Upper lobe of left lung (tissue), 6 donors: ENCODE results near the gene TCEAL3. TPM values are rescaled to one million over a fixed set of nuclear protein-coding genes. Genes with fewer than 3 reads are reported as not detected.
"Not testable (repeated sequence)": the region's sequence is repeated elsewhere in the genome, so short reads cannot be mapped to it uniquely, and the experiment has no call there.

Experiments
- ATAC-seq, 2 donors: fragments of 200-7000 bp; cut with Tn5 transposase; one replicate each; pipeline ENCODE4 v1.9.1; 2022; ENCODE audit warnings: mild to moderate bottlenecking in 2 of 2, moderate library complexity in 2 of 2; ENCODE audit not compliant: low FRiP score in 2 of 2
- DNase-seq, 2 donors: peaks; one replicate each; pipeline ENCODE4 v3.0.0-alpha.2; 2019 to 2020
- H3K27ac ChIP-seq, 4 donors: fragments of 200-600 bp; sonication (generic); one replicate each; pipeline ENCODE4 v1.5.1; 2016 to 2019
- H3K27me3 ChIP-seq, 4 donors: fragments of 200-600 bp; sonication (generic); one replicate each; pipeline ENCODE4 v1.5.1; 2017 to 2019
- H3K36me3 ChIP-seq, 4 donors: fragments of 200-600 bp; sonication (generic); one replicate each; pipeline ENCODE4 v1.5.1; 2016 to 2019
- H3K4me1 ChIP-seq, 4 donors: fragments of 200-600 bp; sonication (generic); one replicate each; pipeline ENCODE4 v1.5.1; 2018 to 2019
- H3K4me3 ChIP-seq, 4 donors: fragments of 200-600 bp; sonication (generic); one replicate each; pipeline ENCODE4 v1.5.1; 2017 to 2019; ENCODE audit warnings: mild to moderate bottlenecking in 2 of 4, moderate library complexity in 1 of 4
- H3K9me3 ChIP-seq, 4 donors: fragments of 200-600 bp; sonication (generic); one replicate each; pipeline ENCODE4 v1.5.1; 2018 to 2019
- CTCF ChIP-seq, 6 experiments: fragments of 450-650 bp in 4 of 6; fragments of 200-600 bp in 2 of 6; sonication (generic) in 2 of 6; IDR thresholded peaks; one replicate each; pipeline ENCODE4 v1.5.1; 2016 to 2019; ENCODE audit warnings: antibody characterized with exemption in 6 of 6
- EP300 ChIP-seq, 4 donors: sonication (generic); formaldehyde crosslinking; IDR thresholded peaks; one replicate each; pipeline ENCODE4 v1.5.1; 2017; ENCODE audit warnings: antibody characterized with exemption in 4 of 4, control low read depth in 2 of 4
- POLR2A ChIP-seq, 4 donors: fragments of 450-650 bp; IDR thresholded peaks; one replicate each; pipeline ENCODE4 v1.5.1; 2016 to 2017; ENCODE audit warnings: antibody characterized with exemption in 4 of 4, mild to moderate bottlenecking in 2 of 4
- POLR2AphosphoS5 ChIP-seq, 2 donors: sonication (generic); formaldehyde crosslinking; IDR thresholded peaks; one replicate each; pipeline ENCODE4 v1.5.1; 2017; ENCODE audit warnings: antibody characterized with exemption in 2 of 2
- WGBS, 2 donors: methylation state at CpG; one replicate each; pipeline ENCODE4 v1.1.5; 2017 to 2018; 5-methylcytosine and 5-hydroxymethylcytosine counted together
- total RNA-seq, 6 donors: library from RNA; depleted of rRNA in 4 of 6; stranded (reverse); fragments of >200 nt in 4 of 6; gene quantifications; one replicate each; pipeline versions ENCODE4 v1.1.0 to v1.2.1, GENCODE V29; 2016 to 2021
- donor health status: DM: no; HTN: no; CAD: no; lungs with moderate emphysema.
- donor health status: DM: no; HTN: yes; CAD: no; lungs with severe emphysema.

The TCEAL3 gene
- total RNA-seq, 6 donors from 2014 or later = 17.8 to 27.9 (median 25.2) TPM

- 67 to 95% methylated on average over 1 of the region's 1 CpG for WGBS, 2 donors
- no peaks in the 10 kb centered on the region for H3K4me1 ChIP-seq
Observed at GRCh38 chrX:103647630-103648029, 39.9 kb downstream of the TCEAL3 start.

GRCh38 chrX:103651151-103651773 lies 43.5 kb downstream of the TCEAL3 start:
- Histone ChIP-seq H3K27me3 (no peaks in the 10 kb centered on the region), H3K27ac (no peak overlapping the region), H3K36me3 (no peaks in the 10 kb centered on the region), H3K4me3 (no peak overlapping the region), H3K9me3 (peaks cover 0 to 6% (median 0%) of the 10 kb centered on the region in 4 donors), H3K4me1 (no peaks in the 10 kb centered on the region)
- 83 to 96% methylated on average over 2 of the region's 2 CpGs for WGBS, 2 donors
- TF ChIP-seq CTCF (IDR thresholded peaks at IDR 0.05) (no peak), EP300 (IDR thresholded peaks at IDR 0.05) (no peak), POLR2AphosphoS5 (IDR thresholded peaks at IDR 0.05) (no peak), POLR2A (IDR thresholded peaks at IDR 0.05) (no peak)
- DNase-seq = no peak
- no peak for ATAC-seq

More at GRCh38 chrX:103647630-103648029, 39.9 kb downstream of the TCEAL3 start:
- no peaks in the 10 kb centered on the region for H3K36me3 ChIP-seq
- TF ChIP-seq CTCF (IDR thresholded peaks at IDR 0.05) = no peak
- no peak for TF ChIP-seq POLR2AphosphoS5 (IDR thresholded peaks at IDR 0.05)
- no peak for TF ChIP-seq EP300 (IDR thresholded peaks at IDR 0.05)
- no peak for TF ChIP-seq POLR2A (IDR thresholded peaks at IDR 0.05)
- peaks cover 0 to 6% (median 0%) of the 10 kb centered on the region in 4 donors for H3K9me3 ChIP-seq
- no peaks in the 10 kb centered on the region for H3K27me3 ChIP-seq
- no peak for DNase-seq
- H3K4me3 ChIP-seq = no peak overlapping the region
- no peak for ATAC-seq
- no peak overlapping the region for H3K27ac ChIP-seq

- ATAC-seq, H3K4me3 ChIP-seq, H3K36me3 ChIP-seq, H3K27me3 ChIP-seq, H3K4me1 ChIP-seq, DNase-seq, H3K9me3 ChIP-seq, H3K27ac ChIP-seq: not testable (repeated sequence)
- WGBS, 2 donors = 90 to 92% methylated on average over 1 to 7 of the region's 7 CpGs
Observed at GRCh38 chrX:103655230-103656000, 47.7 kb downstream of the TCEAL3 start.

GRCh38 chrX:103656617-103657016 lies 48.9 kb downstream of the TCEAL3 start:
- no peaks in the 10 kb centered on the region for H3K36me3 ChIP-seq
- TF ChIP-seq EP300 (IDR thresholded peaks at IDR 0.05) (no peak), CTCF (IDR thresholded peaks at IDR 0.05) (no peak), POLR2A (IDR thresholded peaks at IDR 0.05) (no peak), POLR2AphosphoS5 (IDR thresholded peaks at IDR 0.05) (no peak)
- no peak for DNase-seq
- WGBS, 2 donors = 33 to 38% methylated on average over 2 to 3 of the region's 3 CpGs
- no peak overlapping the region for H3K4me3 ChIP-seq
- no peaks in the 10 kb centered on the region for H3K4me1 ChIP-seq
- no peaks in the 10 kb centered on the region for H3K27me3 ChIP-seq
- ATAC-seq = no peak
- H3K9me3 ChIP-seq = no peaks in the 10 kb centered on the region
- H3K27ac ChIP-seq = no peak overlapping the region

GRCh38 chrX:103657066-103657465 lies 49.3 kb downstream of the TCEAL3 start:
- not testable (repeated sequence) for ATAC-seq

More at GRCh38 chrX:103657066-103657465, 49.3 kb downstream of the TCEAL3 start:
- H3K36me3 ChIP-seq, H3K4me1 ChIP-seq, H3K4me3 ChIP-seq, H3K27me3 ChIP-seq, H3K9me3 ChIP-seq, H3K27ac ChIP-seq, DNase-seq: not testable (repeated sequence)
- WGBS, 2 donors = 91 to 100% methylated on average over 2 of the region's 2 CpGs
